OCI-LY3 (cell line): Measurements from ENCODE around the gene CNTF.
"Not testable (repeated sequence)": the region's sequence is repeated elsewhere in the genome, so short reads cannot be mapped to it uniquely, and the experiment has no call there.

Source experiments
- H2AFZ ChIP-seq: fragments of 200-600, 300-600 bp; shearing (Covaris generic); 2 replicates; pipeline ENCODE4 v1.6.0; 2014; ENCODE audit warnings: antibody characterized with exemption, low read depth, low read length
- H3K27ac ChIP-seq: fragments of 200-600, 300-600 bp; sonication (generic); 2 replicates; pipeline ENCODE4 v1.5.1; 2014; ENCODE audit warnings: mild to moderate bottlenecking, low read length, moderate library complexity, mixed read lengths
- H3K27me3 ChIP-seq: fragments of 200-600, 300-600 bp; sonication (generic); 2 replicates; pipeline ENCODE4 v1.6.1; 2014; ENCODE audit warnings: low read depth, low read length, mixed read lengths
- H3K36me3 ChIP-seq: fragments of 200-600, 300-600 bp; sonication (generic); replicated peaks from 2 replicates; pipeline ENCODE3; 2014; ENCODE audit warnings: low read depth, low read length, mixed read lengths
- H3K4me1 ChIP-seq: fragments of 300-600, 200-600 bp; sonication (generic); 2 replicates; pipeline ENCODE4 v1.6.1; 2014; ENCODE audit warnings: low read length, mixed read lengths
- H3K4me2 ChIP-seq: fragments of 200-600, 300-600 bp; sonication (generic); 2 replicates; pipeline ENCODE4 v1.6.1; 2014; ENCODE audit warnings: low read length, mixed read lengths
- H3K4me3 ChIP-seq: fragments of 300-600, 200-600 bp; sonication (generic); 2 replicates; pipeline ENCODE4 v1.5.1; 2014; ENCODE audit warnings: antibody characterized with exemption, mild to moderate bottlenecking, low read length, moderate library complexity
- H3K79me2 ChIP-seq: fragments of 300-600, 200-600 bp; shearing (Covaris generic); 2 replicates; pipeline ENCODE4 v1.6.1; 2014; ENCODE audit warnings: mild to moderate bottlenecking, low read length, mixed read lengths
- H3K9ac ChIP-seq: fragments of 300-600, 200-600 bp; shearing (Covaris generic); 2 replicates; pipeline ENCODE4 v1.6.0; 2014; ENCODE audit warnings: mild to moderate bottlenecking, low read length, moderate library complexity
- H3K9me3 ChIP-seq: fragments of 200-600, 300-600 bp; shearing (Covaris generic); 2 replicates; pipeline ENCODE4 v1.6.1; 2014; ENCODE audit warnings: low read length, mixed read lengths; ENCODE audit not compliant: insufficient read depth
- H4K20me1 ChIP-seq: fragments of 200-600, 300-600 bp; sonication (generic); 2 replicates; pipeline ENCODE4 v1.6.1; 2016; ENCODE audit warnings: low read length, mixed read lengths; ENCODE audit not compliant: insufficient read depth
- CTCF ChIP-seq: fragments of 200-600, 300-600 bp; sonication (generic); IDR thresholded peaks from 2 replicates; pipeline ENCODE4 v1.5.1; 2014; ENCODE audit warnings: antibody characterized with exemption, low read length, low read depth
- EZH2phosphoT487 ChIP-seq: fragments of 200-600 bp; shearing (Covaris generic); IDR thresholded peaks from 2 replicates; pipeline ENCODE4 v1.6.1; 2018; ENCODE audit warnings: antibody characterized with exemption, mixed run types, low read depth

CNTF gene

DNA sequence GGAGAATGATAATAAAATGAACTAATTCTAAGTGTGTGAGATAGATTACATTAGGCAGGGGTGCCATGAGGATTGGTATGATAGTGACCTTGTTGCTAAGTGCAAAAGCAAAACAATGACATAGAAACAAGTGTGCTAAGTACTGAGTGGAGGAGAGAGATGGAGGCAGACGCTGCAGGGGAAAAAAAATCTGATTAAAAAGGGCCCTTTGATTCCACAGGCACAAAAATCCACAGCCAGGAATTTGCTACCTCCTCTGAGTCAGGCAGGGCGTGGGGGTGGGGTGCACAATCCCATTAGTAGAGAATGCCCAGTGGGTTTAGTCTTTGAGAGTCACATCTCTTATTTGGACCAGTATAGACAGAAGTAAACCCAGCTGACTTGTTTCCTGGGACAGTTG, at the start of gene CNTF:
Gene CNTF (plus strand): TSS at position 322 of the 400 bp plus-strand sequence. CDS start 88 bp downstream, outside the sequence.
- no peak for TF ChIP-seq EZH2phosphoT487
- TF ChIP-seq CTCF = no peak
- peaks cover 65% of the 10 kb centered on the region for H3K36me3 ChIP-seq
- H3K79me2 ChIP-seq = no peaks in the 10 kb centered on the region
- no peak within 1 kb of the TSS for H3K27ac ChIP-seq
- H3K9ac ChIP-seq = no peak within 1 kb of the TSS
- H3K4me3 ChIP-seq = no peak within 1 kb of the TSS
- no peaks in the 10 kb centered on the region for H3K27me3 ChIP-seq
- no peak within 1 kb of the TSS for H2AFZ ChIP-seq
- no peak within 1 kb of the TSS for H3K4me2 ChIP-seq
- H4K20me1 ChIP-seq = no peaks in the 10 kb centered on the region
- no peaks in the 10 kb centered on the region for H3K4me1 ChIP-seq
- H3K9me3 ChIP-seq = no peaks in the 10 kb centered on the region

- not testable (repeated sequence) for H3K9me3 ChIP-seq, H3K27me3 ChIP-seq, H3K36me3 ChIP-seq, H2AFZ ChIP-seq, H4K20me1 ChIP-seq
- Histone ChIP-seq H3K27ac (peak overlapping the region; percentile 94), H3K4me3 (peak overlapping the region; percentile 75), H3K9ac (peak overlapping the region; percentile 39), H3K4me1 (peaks cover 40% of the 10 kb centered on the region), H3K4me2 (peak overlapping the region; percentile 92), H3K79me2 (peaks cover 37% of the 10 kb centered on the region)
Observed at GRCh38 chr11:58572906-58573305, 49.6 kb upstream of the CNTF start.

- Histone ChIP-seq H3K27me3 (no peaks in the 10 kb centered on the region), H3K4me1 (peaks cover 40% of the 10 kb centered on the region), H3K9me3 (no peaks in the 10 kb centered on the region), H3K27ac (peak overlapping the region; percentile 94), H3K4me2 (peak overlapping the region; percentile 92), H3K9ac (peak overlapping the region; percentile 95), H4K20me1 (no peaks in the 10 kb centered on the region), H3K4me3 (peak overlapping the region; percentile 75), H2AFZ (no peak overlapping the region), H3K36me3 (peaks cover 6% of the 10 kb centered on the region), H3K79me2 (peaks cover 37% of the 10 kb centered on the region)
- TF ChIP-seq CTCF = no peak
- peak; percentile 90 for TF ChIP-seq EZH2phosphoT487
Observed at GRCh38 chr11:58573451-58574104, 48.9 kb upstream of the CNTF start.

GRCh38 chr11:58574881-58575280, 47.6 kb upstream of the CNTF start:
- H3K79me2 ChIP-seq = peaks cover 45% of the 10 kb centered on the region
- H3K36me3 ChIP-seq = peaks cover 6% of the 10 kb centered on the region
- peak overlapping the region; percentile 75 for H3K4me3 ChIP-seq
- H3K9ac ChIP-seq = peak overlapping the region; percentile 95
- H3K27me3 ChIP-seq = no peaks in the 10 kb centered on the region
- H4K20me1 ChIP-seq = peaks cover 3% of the 10 kb centered on the region
- H3K27ac ChIP-seq = peak overlapping the region; percentile 94
- no peaks in the 10 kb centered on the region for H3K9me3 ChIP-seq
- H3K4me2 ChIP-seq = peak overlapping the region; percentile 92
- H2AFZ ChIP-seq = no peak overlapping the region
- TF ChIP-seq EZH2phosphoT487 = no peak
- TF ChIP-seq CTCF = no peak
- peaks cover 40% of the 10 kb centered on the region for H3K4me1 ChIP-seq
